Stomach (tissue), 9 donors: Measurements from ENCODE around the gene HTR2B. TPM values are rescaled to one million over a fixed set of nuclear protein-coding genes. Genes with fewer than 3 reads are reported as not detected.

Source experiments
- DNase-seq, 2 donors: peaks; one replicate each; pipeline versions ENCODE4 v3.0.0 to v3.0.0-alpha.2; 2013 to 2019
- H3K27ac ChIP-seq, 5 donors: fragments of 200-600 bp in 4 of 5; sonication (generic) in 4 of 5; one replicate each; pipeline ENCODE4 v1.5.1; 2013 to 2019; ENCODE audit warnings: mild to moderate bottlenecking in 1 of 5, moderate library complexity in 1 of 5
- H3K27me3 ChIP-seq, 3 donors: fragments of 200-600 bp; sonication (generic); one replicate each; pipeline ENCODE4 v1.5.1; 2017 to 2019; ENCODE audit warnings: mixed run types in 1 of 3
- H3K36me3 ChIP-seq, 4 donors: fragments of 200-600 bp; sonication (generic); 1 replicate in 3 of 4; 2 replicates in 1 of 4; pipeline ENCODE4 v1.5.1; 2016 to 2019
- H3K4me1 ChIP-seq, 4 donors: fragments of 200-600 bp; sonication (generic); one replicate each; pipeline ENCODE4 v1.5.1; 2016 to 2019
- H3K4me3 ChIP-seq, 4 donors: fragments of 200-600 bp; sonication (generic) in 3 of 4; one replicate each; pipeline ENCODE4 v1.5.1; 2016 to 2019; ENCODE audit warnings: mild to moderate bottlenecking in 1 of 4
- H3K9me3 ChIP-seq, 4 donors: fragments of 200-600 bp; sonication (generic); one replicate each; pipeline ENCODE4 v1.5.1; 2016 to 2019
- EP300 ChIP-seq: sonication (generic); formaldehyde crosslinking; IDR thresholded peaks from one replicate; pipeline ENCODE4 v1.6.1; 2017; ENCODE audit warnings: antibody characterized with exemption
- POLR2A ChIP-seq, 4 donors: fragments of 450-650 bp; IDR thresholded peaks; one replicate each; pipeline ENCODE4 v1.6.1; 2016; ENCODE audit warnings: antibody characterized with exemption in 4 of 4, control low read depth in 2 of 4, mild to moderate bottlenecking in 1 of 4, moderate library complexity in 1 of 4
- POLR2AphosphoS5 ChIP-seq, 3 donors: sonication (generic); formaldehyde crosslinking; IDR thresholded peaks; one replicate each; pipeline ENCODE4 v1.6.1; 2016; ENCODE audit warnings: antibody characterized with exemption in 3 of 3
- WGBS, 5 donors: extraction: QIAGEN DNeasy Blood & Tissue Kit in 3 of 5; methylation state at CpG; one replicate each; pipeline versions ENCODE4 v1.1.5 to v1.1.7; 2013 to 2018; 5-methylcytosine and 5-hydroxymethylcytosine counted together
- intact Hi-C: fragments of 100-400 bp; cut with DNase I; formaldehyde crosslinking; loops from one replicate; pipeline ENCODE4 v1.15.1; 2023; ENCODE audit warnings: low total_unique reads
- polyA plus RNA-seq, 3 donors: library from polyadenylated mRNA; stranded (reverse); fragments of 200-250 nt; gene quantifications; one replicate each; pipeline ENCODE4 v1.2.3, GENCODE V29; 2013
- total RNA-seq, 5 donors: library from RNA; depleted of rRNA; stranded (reverse); fragments of >200 nt; gene quantifications; one replicate each; pipeline versions ENCODE4 v1.1.0 to v1.2.3, GENCODE V29; 2014 to 2016
- TF ChIP-seq, protein P1 (sequence below), 7 experiments: fragments of 450-650 bp in 4 of 7; fragments of 200-600 bp in 3 of 7; sonication (generic) in 3 of 7; IDR thresholded peaks; one replicate each; pipeline ENCODE4 v1.5.1; 2016 to 2019; ENCODE audit warnings: antibody characterized with exemption in 7 of 7, control low read depth in 2 of 7, mild to moderate bottlenecking in 1 of 7
- donor health status: healthy with polysubstance abuse.
- donor health status: Bipolar disorder and iron deficiency.
- donor health status: healthy.

The HTR2B gene
- total and polyA plus RNA-seq, 8 donors = 0.35 to 32.1 (median 1.3) TPM; not detected in 3

- intact Hi-C loops = no loop called here
- H3K27ac ChIP-seq = peak overlapping the region in 1 of 5 donors; percentile 16
- H3K27me3 ChIP-seq = no peaks in the 10 kb centered on the region
- WGBS, 5 donors = 65 to 88% (median 78%) methylated on average over 3 of the region's 3 CpGs
- no peaks in the 10 kb centered on the region for H3K9me3 ChIP-seq
- no peak overlapping the region for H3K4me3 ChIP-seq
- no peak for TF ChIP-seq POLR2AphosphoS5 (IDR thresholded peaks at IDR 0.05)
- no peak for TF ChIP-seq EP300
- TF ChIP-seq, protein P1, sequence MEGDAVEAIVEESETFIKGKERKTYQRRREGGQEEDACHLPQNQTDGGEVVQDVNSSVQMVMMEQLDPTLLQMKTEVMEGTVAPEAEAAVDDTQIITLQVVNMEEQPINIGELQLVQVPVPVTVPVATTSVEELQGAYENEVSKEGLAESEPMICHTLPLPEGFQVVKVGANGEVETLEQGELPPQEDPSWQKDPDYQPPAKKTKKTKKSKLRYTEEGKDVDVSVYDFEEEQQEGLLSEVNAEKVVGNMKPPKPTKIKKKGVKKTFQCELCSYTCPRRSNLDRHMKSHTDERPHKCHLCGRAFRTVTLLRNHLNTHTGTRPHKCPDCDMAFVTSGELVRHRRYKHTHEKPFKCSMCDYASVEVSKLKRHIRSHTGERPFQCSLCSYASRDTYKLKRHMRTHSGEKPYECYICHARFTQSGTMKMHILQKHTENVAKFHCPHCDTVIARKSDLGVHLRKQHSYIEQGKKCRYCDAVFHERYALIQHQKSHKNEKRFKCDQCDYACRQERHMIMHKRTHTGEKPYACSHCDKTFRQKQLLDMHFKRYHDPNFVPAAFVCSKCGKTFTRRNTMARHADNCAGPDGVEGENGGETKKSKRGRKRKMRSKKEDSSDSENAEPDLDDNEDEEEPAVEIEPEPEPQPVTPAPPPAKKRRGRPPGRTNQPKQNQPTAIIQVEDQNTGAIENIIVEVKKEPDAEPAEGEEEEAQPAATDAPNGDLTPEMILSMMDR (IDR thresholded peaks at IDR 0.05) = no peak
- peaks cover 10 to 93% (median 80%) of the 10 kb centered on the region in 4 donors for H3K36me3 ChIP-seq
- no peak for DNase-seq
- peaks cover 0 to 23% (median 0%) of the 10 kb centered on the region in 4 donors for H3K4me1 ChIP-seq
Measured at GRCh38 chr2:231169488-231169887, 44.6 kb upstream of the HTR2B start.

DNA sequence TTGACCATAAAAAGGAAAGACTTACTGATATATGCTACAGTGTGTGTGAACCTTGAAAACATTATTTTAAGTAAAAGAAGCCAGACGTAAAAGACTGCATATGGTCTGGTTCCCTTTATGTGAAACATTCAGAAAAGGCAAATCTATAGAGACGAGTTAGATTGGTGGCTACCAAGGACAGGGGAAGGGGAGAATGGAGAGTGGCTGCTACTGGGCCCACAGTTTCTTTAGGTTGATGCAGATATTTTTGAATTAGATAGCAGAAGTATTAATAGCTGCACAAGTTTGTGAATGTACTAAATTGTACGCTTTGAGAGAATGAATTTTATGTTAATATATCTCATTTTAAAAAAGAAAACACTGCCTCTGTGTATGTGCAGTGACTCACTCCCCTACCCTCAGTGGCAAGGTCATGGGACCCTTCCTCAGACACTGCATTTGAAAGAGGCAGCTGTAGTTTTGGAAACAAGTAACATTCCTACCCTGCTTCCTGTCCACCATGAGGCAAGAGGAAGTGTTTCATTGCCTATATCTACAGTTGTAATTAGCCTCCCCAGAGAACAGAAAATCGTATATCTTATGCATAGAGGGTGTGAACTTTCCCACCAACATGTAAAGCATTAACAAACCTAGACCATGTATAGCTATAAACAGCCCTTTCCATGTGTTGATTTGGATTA lies 43.8 kb upstream of the HTR2B start:
- Histone ChIP-seq H3K27me3 (no peaks in the 10 kb centered on the region), H3K9me3 (no peaks in the 10 kb centered on the region), H3K36me3 (peaks cover 13 to 96% (median 86%) of the 10 kb centered on the region in 4 donors), H3K27ac (peak overlapping the region in 1 of 5 donors; percentile 8), H3K4me1 (peaks cover 0 to 17% (median 0%) of the 10 kb centered on the region in 4 donors), H3K4me3 (no peak overlapping the region)
- no peak for DNase-seq
- no peak for TF ChIP-seq POLR2A (IDR thresholded peaks at IDR 0.05)
- TF ChIP-seq, protein P1 (IDR thresholded peaks at IDR 0.05) = no peak
- TF ChIP-seq EP300 = no peak
- no peak for TF ChIP-seq POLR2AphosphoS5 (IDR thresholded peaks at IDR 0.05)
- intact Hi-C loops = no loop called here
- WGBS, 5 donors = 84 to 88% (median 86%) methylated on average over 4 of the region's 4 CpGs

- TF ChIP-seq, protein P1 (IDR thresholded peaks at IDR 0.05) = no peak
- no peak for TF ChIP-seq POLR2A (IDR thresholded peaks at IDR 0.05)
- no peak for TF ChIP-seq EP300
- TF ChIP-seq POLR2AphosphoS5 (IDR thresholded peaks at IDR 0.05) = no peak
- peaks cover 0 to 16% (median 0%) of the 10 kb centered on the region in 4 donors for H3K4me1 ChIP-seq
- peaks cover 12 to 96% (median 83%) of the 10 kb centered on the region in 4 donors for H3K36me3 ChIP-seq
- intact Hi-C loops = no loop called here
- no peaks in the 10 kb centered on the region for H3K9me3 ChIP-seq
- H3K27ac ChIP-seq = no peak overlapping the region
- 54 to 73% (median 68%) methylated on average over 6 of the region's 6 CpGs for WGBS, 5 donors
- no peak for DNase-seq
- H3K4me3 ChIP-seq = no peak overlapping the region
- H3K27me3 ChIP-seq = no peaks in the 10 kb centered on the region
Measured at GRCh38 chr2:231167745-231168459, 43.1 kb upstream of the HTR2B start.

DNA sequence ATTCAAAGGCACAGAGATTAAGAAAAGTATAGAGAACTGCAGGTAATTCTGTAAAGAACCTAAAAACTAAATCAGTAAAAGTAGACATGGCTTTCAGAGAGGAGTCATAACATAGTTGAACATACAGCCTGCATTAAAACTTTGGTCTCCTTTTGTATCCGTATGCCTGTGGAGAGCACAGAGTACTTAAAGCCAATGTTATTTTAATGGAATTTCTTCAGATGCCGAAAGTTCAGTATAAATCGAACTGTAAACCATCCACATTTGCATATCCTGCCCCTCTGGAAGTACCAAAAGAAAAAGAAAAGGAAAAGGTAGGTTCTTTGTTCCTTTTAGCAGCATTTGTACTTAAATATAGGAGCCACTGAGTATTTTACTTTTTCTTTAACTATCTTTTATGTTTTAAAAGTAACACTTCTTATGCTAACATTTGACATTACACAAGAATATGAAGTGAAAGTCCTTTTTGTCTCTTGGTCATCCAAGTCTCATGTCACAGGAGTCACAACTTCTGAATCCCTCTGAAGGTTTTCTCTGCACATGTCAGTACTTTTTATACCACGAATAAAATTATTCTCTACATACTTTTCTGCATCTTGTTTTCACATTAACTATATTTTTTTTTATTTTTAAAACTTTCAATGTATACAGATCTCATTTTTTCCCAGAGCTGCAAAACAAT lies 38.7 kb upstream of the HTR2B start:
- WGBS, 5 donors = 89 to 96% (median 92%) methylated on average over 4 of the region's 4 CpGs
- intact Hi-C loops = no loop called here
- Histone ChIP-seq H3K27ac (peak overlapping the region in 3 of 5 donors; percentile 71 to 81 (median 74)), H3K27me3 (no peaks in the 10 kb centered on the region), H3K36me3 (peaks cover 10 to 65% (median 52%) of the 10 kb centered on the region in 4 donors), H3K4me3 (no peak overlapping the region), H3K4me1 (peaks cover 0 to 17% (median 13%) of the 10 kb centered on the region in 4 donors), H3K9me3 (no peaks in the 10 kb centered on the region)
- DNase-seq = no peak
- TF ChIP-seq EP300 = no peak
- no peak for TF ChIP-seq POLR2AphosphoS5 (IDR thresholded peaks at IDR 0.05)
- TF ChIP-seq, protein P1 (IDR thresholded peaks at IDR 0.05) = no peak
